DMS153 treated with DMSO at 0.1 percent for 48 hours (cell line): ENCODE results near the gene LIG4.

Experiments used
- DNase-seq: peaks from one replicate; lab custom pipeline; 2025; ENCODE audit not compliant: unreplicated experiment; lab: John Stamatoyannopoulos, UW

The LIG4 gene

GRCh38 chr13:108194435-108194936, 20.9 kb downstream of the LIG4 start:
- no peak for DNase-seq

GRCh38 chr13:108193806-108194205, 21.5 kb downstream of the LIG4 start:
- DNase-seq = no peak

GRCh38 chr13:108190897-108191296, 24.4 kb downstream of the LIG4 start:
- DNase-seq = no peak

GRCh38 chr13:108188260-108188659, 27.1 kb downstream of the LIG4 start:
- no peak for DNase-seq

- DNase-seq = no peak
Measured at GRCh38 chr13:108185223-108185622, 30.1 kb downstream of the LIG4 start.

GRCh38 chr13:108182652-108183051, 32.7 kb downstream of the LIG4 start:
- DNase-seq = no peak

GRCh38 chr13:108178078-108178477, 37.3 kb downstream of the LIG4 start:
- no peak for DNase-seq

GRCh38 chr13:108176685-108177274, 38.6 kb downstream of the LIG4 start:
- no peak for DNase-seq

- no peak for DNase-seq
Measured at GRCh38 chr13:108168929-108169328, 46.4 kb downstream of the LIG4 start.

- DNase-seq = no peak
Measured at GRCh38 chr13:108166078-108166477, 49.3 kb downstream of the LIG4 start.

GRCh38 chr13:108158746-108159145, 56.6 kb downstream of the LIG4 start:
- DNase-seq = no peak
